SH-SY5Y (cell line): Measurements from ENCODE around the gene HSBP1.

ENCODE experiments used
- GATA2 ChIP-seq: IDR thresholded peaks from 2 replicates; pipeline ENCODE4 v1.6.1; 2011; ENCODE audit warnings: mild to moderate bottlenecking, low read depth, low read length
- GATA3 ChIP-seq: IDR thresholded peaks from 2 replicates; pipeline ENCODE4 v1.6.1; 2011; ENCODE audit warnings: low read depth, mild to moderate bottlenecking, low read length, moderate library complexity

DNA sequence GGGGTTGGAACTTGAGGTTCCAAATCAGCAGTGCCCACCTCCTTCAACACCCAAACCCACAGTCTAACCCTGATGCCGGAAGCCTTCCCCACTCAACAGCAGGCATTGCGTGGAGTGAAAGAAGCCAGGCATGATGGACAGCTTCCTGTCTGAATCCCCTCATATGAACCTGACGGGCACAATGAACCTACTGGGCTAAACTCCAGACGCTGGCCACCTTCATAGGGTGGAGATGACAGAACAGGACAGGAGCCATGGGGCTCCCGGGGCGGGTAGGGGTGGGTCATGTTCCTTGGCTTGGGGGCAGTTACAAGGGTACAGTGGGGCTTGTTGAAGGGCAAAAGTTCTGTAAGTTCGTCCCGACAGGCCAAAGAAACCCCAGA lies 460 bp upstream of the HSBP1 start:
- TF ChIP-seq GATA2 (no peak), GATA3 (no peak)
